ENCODE results near the gene LRP3.

LRP3 gene

DNA sequence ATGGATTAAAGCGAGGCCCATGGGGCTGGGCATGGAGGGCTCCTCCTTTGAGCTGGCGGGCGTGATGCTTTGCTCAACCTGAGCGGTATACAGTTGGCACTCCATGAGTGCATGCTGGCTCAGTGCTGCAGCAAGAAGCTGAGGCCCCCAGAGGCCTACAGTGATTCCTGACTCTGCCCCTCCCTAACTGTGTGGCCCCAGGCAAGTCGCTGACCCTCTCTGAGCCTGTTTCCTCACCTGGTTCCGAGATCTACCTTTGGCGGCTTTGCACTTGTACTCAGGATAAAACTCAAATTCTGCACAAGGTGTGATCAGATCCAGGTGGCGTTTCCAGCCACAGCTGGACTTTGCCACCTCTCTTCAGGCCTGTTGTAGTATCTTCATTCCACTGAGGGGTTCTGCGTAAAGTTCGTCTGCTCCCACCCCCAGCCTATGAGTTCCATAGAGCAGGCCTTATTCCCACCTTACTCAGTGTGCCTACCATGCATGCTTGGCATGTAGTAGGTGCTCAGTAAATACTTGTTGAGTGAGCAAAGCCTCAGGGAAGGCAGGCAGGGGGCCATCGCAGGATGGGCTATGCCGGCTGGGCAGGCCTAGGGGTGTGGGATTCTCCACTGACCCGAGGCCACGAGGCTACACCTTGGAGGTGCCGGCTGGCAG lies 7.9 kb downstream of the LRP3 start:
- no peaks in the 10 kb centered on the region for H3K36me3 ChIP-seq (ENCODE audit: insufficient read depth)
- no peaks in the 10 kb centered on the region for H3K79me2 ChIP-seq (ENCODE audit: insufficient read depth, low read depth)
- H3K27me3 ChIP-seq (ENCODE audit: insufficient read depth, low read depth): no peaks in the 10 kb centered on the region
- no peak overlapping the region for H3K4me2 ChIP-seq
- no peaks in the 10 kb centered on the region for H3K4me1 ChIP-seq (ENCODE audit: low read depth, poor library complexity, severe bottlenecking)
- H3K4me3 ChIP-seq (IDR thresholded peaks at IDR 0.05; ENCODE audit: insufficient read depth, low read depth, low read length): no peak overlapping the region
- H4K20me1 ChIP-seq (ENCODE audit: insufficient read depth): no peaks in the 10 kb centered on the region
- no peak overlapping the region for H3K9ac ChIP-seq
- TF ChIP-seq, protein P1, sequence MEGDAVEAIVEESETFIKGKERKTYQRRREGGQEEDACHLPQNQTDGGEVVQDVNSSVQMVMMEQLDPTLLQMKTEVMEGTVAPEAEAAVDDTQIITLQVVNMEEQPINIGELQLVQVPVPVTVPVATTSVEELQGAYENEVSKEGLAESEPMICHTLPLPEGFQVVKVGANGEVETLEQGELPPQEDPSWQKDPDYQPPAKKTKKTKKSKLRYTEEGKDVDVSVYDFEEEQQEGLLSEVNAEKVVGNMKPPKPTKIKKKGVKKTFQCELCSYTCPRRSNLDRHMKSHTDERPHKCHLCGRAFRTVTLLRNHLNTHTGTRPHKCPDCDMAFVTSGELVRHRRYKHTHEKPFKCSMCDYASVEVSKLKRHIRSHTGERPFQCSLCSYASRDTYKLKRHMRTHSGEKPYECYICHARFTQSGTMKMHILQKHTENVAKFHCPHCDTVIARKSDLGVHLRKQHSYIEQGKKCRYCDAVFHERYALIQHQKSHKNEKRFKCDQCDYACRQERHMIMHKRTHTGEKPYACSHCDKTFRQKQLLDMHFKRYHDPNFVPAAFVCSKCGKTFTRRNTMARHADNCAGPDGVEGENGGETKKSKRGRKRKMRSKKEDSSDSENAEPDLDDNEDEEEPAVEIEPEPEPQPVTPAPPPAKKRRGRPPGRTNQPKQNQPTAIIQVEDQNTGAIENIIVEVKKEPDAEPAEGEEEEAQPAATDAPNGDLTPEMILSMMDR (conservative IDR thresholded peaks at IDR 0.05; ENCODE audit: low read depth, low read length): no peak
- H3K27ac ChIP-seq: no peak overlapping the region
- H2AFZ ChIP-seq (ENCODE audit: low read depth): no peak overlapping the region

DNA sequence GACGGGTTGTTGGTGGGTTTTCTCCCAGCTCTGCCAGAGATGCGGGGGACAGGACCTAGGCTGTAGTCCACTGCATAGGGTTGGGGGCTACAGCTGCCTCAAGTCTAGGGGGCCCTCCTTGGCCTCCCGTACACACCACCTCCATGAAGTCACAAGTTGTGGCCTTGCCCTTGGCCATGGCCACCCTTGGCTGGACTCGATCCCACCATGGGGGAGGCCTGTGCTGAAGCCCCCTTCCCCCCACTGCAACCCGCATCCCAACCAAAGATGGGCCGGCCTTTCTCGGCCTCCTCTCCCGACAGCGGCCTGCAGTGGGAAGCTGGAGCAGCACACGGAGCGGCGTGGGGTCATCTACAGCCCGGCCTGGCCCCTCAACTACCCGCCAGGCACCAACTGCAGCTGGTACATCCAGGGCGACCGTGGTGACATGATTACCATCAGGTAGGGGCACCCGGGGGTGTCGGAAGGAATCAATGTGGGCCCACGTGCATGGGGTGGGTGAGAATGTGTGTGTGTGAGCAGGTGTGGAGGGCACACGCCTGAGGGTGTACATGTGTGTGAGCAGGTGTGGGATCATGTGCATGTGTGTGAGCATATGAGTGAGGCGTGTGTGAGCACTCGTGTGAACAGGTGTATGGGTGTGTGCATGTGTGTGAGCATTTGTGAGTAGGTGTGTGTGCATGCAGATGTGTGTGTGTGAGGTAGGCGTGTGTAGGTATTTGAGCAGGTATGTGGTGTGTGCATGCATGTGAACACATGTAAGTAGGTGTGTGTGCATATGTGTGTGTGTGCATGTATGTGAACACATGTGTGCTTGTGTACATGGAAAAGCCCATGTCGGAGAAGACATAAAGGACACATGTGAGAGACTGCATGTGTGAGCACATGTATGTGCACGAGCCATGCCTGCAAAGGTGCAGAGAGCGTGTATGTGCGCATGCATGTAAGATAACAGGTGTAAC lies 8.7 kb downstream of the LRP3 start:
- no peak overlapping the region for H3K4me3 ChIP-seq (IDR thresholded peaks at IDR 0.05; ENCODE audit: insufficient read depth, low read depth, low read length)
- H3K27me3 ChIP-seq (ENCODE audit: insufficient read depth, low read depth): no peaks in the 10 kb centered on the region
- H3K79me2 ChIP-seq (ENCODE audit: insufficient read depth, low read depth): no peaks in the 10 kb centered on the region
- no peak overlapping the region for H3K9ac ChIP-seq
- H3K27ac ChIP-seq: no peak overlapping the region
- no peak overlapping the region for H2AFZ ChIP-seq (ENCODE audit: low read depth)
- TF ChIP-seq, protein P1 (conservative IDR thresholded peaks at IDR 0.05; ENCODE audit: low read depth, low read length): no peak
- H3K4me2 ChIP-seq: no peak overlapping the region
- H3K4me1 ChIP-seq (ENCODE audit: low read depth, poor library complexity, severe bottlenecking): no peaks in the 10 kb centered on the region
- H4K20me1 ChIP-seq (ENCODE audit: insufficient read depth): no peaks in the 10 kb centered on the region
- no peaks in the 10 kb centered on the region for H3K36me3 ChIP-seq (ENCODE audit: insufficient read depth)

DNA sequence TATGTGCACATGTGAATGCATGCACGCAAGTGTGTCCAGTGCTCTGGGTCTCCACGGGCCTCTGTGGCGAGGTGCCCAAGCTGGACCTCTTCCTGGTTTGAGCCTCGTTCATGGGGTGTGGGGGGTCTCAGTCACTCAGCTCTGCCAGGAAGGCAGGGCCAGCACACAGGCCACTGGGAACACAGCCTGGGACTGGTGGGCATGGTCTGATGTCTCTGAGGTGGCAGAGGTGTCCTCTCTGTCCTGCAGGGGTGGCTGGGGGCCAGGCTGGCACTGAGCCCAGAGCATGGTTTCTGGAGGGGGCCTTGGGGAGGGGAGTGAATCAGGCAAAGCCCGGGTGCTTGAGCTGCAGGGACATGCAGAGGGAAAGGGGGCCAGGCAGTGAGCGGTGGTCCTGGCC lies 9.4 kb downstream of the LRP3 start:
- Histone ChIP-seq H4K20me1 (ENCODE audit: insufficient read depth) (no peaks in the 10 kb centered on the region), H3K4me2 (no peak overlapping the region), H3K27ac (no peak overlapping the region), H3K4me3 (IDR thresholded peaks at IDR 0.05; ENCODE audit: insufficient read depth, low read depth, low read length) (no peak overlapping the region), H3K27me3 (ENCODE audit: insufficient read depth, low read depth) (no peaks in the 10 kb centered on the region), H3K36me3 (ENCODE audit: insufficient read depth) (no peaks in the 10 kb centered on the region), H3K4me1 (ENCODE audit: low read depth, poor library complexity, severe bottlenecking) (no peaks in the 10 kb centered on the region), H3K9ac (no peak overlapping the region), H2AFZ (ENCODE audit: low read depth) (no peak overlapping the region), H3K79me2 (ENCODE audit: insufficient read depth, low read depth) (no peaks in the 10 kb centered on the region)
- TF ChIP-seq, protein P1 (conservative IDR thresholded peaks at IDR 0.05; ENCODE audit: low read depth, low read length): no peak

DNA sequence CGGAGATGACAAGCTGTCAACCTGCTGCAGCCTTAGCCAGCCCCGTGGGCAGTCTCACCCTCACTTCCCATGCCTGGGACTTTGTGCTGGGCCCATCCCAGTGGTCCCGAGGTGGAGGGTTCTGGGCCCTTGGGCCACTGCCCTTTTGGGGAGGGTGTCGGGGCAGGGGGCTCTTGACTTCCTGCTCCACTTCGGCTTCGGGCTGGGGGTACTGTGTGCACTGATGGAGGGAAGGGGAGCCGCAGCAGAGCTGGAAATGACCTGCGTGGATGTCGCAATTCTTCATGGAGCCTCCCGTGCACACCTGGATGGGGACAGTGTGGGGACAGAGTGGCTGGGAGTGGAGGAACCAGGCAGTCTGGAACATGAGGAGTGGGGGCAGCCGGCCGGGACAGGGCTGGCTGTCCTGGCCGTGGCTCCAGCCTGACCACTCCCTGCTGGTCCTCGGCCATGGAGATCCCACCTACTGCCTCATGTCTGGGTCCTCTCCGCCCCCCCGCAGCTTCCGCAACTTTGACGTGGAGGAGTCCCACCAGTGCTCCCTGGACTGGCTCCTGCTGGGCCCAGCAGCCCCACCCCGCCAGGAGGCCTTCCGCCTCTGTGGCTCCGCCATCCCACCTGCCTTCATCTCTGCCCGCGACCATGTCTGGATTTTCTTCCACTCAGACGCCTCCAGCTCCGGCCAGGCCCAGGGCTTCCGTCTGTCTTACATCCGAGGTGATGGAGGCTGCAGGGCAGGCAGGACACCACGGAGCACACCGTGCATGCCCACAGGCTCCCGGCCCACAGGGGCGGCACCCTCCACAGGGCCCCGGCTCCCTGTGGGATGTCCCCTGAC lies 10.2 kb downstream of the LRP3 start:
- Histone ChIP-seq H4K20me1 (ENCODE audit: insufficient read depth) (no peaks in the 10 kb centered on the region), H3K4me3 (IDR thresholded peaks at IDR 0.05; ENCODE audit: insufficient read depth, low read depth, low read length) (no peak overlapping the region), H3K79me2 (ENCODE audit: insufficient read depth, low read depth) (no peaks in the 10 kb centered on the region), H3K36me3 (ENCODE audit: insufficient read depth) (no peaks in the 10 kb centered on the region), H3K27me3 (ENCODE audit: insufficient read depth, low read depth) (no peaks in the 10 kb centered on the region; the same call in 1 of the 2 replicates), H3K9ac (no peak overlapping the region), H3K4me2 (no peak overlapping the region), H3K27ac (no peak overlapping the region), H2AFZ (ENCODE audit: low read depth) (no peak overlapping the region), H3K4me1 (ENCODE audit: low read depth, poor library complexity, severe bottlenecking) (no peaks in the 10 kb centered on the region)
- TF ChIP-seq, protein P1 (conservative IDR thresholded peaks at IDR 0.05; ENCODE audit: low read depth, low read length): no peak
